OCI-LY7 (cell line): Measurements from ENCODE around the gene IGFALS.

Experiments
- EZH2phosphoT487 ChIP-seq: fragments of 200-600 bp; sonication (generic); IDR thresholded peaks from 2 replicates; pipeline ENCODE4 v1.6.1; 2018; ENCODE audit warnings: low read depth, borderline replicate concordance, mild to moderate bottlenecking, mixed run types, antibody characterized with exemption, low read length, moderate library complexity, mixed read lengths
- TF ChIP-seq, protein P1 (sequence below): fragments of 200-600 bp; sonication (generic); conservative IDR thresholded peaks from 2 replicates; pipeline ENCODE4 v1.5.1; 2014; ENCODE audit warnings: mild to moderate bottlenecking, antibody characterized with exemption, low read length, moderate library complexity, mixed read lengths

DNA sequence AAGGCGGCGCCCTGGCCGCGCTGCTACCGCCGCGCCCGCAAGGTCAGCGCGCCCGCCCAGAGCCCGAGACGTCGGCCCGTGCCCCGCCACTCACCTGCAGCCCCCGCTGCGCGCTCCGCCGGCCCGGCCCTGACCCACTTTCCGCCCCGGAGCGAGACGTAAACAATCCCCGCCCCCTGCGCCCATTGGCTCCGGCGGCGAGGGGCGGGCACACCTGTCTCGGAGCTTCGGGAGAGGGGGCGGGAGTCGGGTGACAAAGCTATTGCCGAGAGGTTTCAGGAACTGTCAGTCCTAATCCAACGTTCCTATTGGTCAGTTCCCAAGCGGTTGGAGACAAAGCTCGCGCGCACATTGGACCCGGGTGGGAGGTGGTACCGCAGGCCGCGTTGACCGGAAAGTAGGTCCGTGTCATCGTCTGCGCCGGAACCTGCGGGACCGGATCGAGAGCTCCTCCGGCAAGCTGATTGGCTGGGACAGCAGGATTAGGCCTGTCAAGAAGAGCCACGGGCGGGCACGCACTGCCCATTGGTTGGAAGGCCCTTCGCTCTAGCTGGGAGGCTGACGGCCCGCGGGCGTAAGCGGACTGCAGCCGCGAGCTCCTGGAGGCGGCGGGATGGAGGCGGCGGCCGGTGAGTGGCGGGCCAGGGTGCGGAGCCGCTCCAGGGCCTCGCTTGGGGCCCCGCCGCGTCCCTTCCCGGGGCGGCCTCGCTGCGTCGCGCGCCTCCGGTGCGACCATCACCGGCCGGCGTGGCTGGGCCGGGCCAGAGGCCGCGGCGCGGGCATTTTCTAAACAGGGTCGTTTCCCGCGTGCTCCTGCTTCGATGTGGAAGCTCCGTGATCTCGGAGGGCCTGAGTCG lies 10.9 kb downstream of the IGFALS start, which contains the start of the genes NUBP2 and SPSB3:
- TF ChIP-seq, protein P1, sequence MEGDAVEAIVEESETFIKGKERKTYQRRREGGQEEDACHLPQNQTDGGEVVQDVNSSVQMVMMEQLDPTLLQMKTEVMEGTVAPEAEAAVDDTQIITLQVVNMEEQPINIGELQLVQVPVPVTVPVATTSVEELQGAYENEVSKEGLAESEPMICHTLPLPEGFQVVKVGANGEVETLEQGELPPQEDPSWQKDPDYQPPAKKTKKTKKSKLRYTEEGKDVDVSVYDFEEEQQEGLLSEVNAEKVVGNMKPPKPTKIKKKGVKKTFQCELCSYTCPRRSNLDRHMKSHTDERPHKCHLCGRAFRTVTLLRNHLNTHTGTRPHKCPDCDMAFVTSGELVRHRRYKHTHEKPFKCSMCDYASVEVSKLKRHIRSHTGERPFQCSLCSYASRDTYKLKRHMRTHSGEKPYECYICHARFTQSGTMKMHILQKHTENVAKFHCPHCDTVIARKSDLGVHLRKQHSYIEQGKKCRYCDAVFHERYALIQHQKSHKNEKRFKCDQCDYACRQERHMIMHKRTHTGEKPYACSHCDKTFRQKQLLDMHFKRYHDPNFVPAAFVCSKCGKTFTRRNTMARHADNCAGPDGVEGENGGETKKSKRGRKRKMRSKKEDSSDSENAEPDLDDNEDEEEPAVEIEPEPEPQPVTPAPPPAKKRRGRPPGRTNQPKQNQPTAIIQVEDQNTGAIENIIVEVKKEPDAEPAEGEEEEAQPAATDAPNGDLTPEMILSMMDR = no peak
- no peak for TF ChIP-seq EZH2phosphoT487
